Activated CD8-positive, alpha-beta memory T cell treated with anti-CD3 and anti-CD28 coated beads, Interleukin-2, amount 50 U/mL, for 1 hour (primary cell): ENCODE measurements around the gene POC1B.

ENCODE experiments used
- DNase-seq: peaks from one replicate; pipeline ENCODE4 v3.0.0-alpha.2; 2020; ENCODE audit errors: extremely low read depth

Gene POC1B

GRCh38 chr12:89497005-89497404 lies 28.8 kb downstream of the POC1B start:
- no peak for DNase-seq

GRCh38 chr12:89494411-89495231 lies 31.2 kb downstream of the POC1B start:
- DNase-seq = no peak

DNA sequence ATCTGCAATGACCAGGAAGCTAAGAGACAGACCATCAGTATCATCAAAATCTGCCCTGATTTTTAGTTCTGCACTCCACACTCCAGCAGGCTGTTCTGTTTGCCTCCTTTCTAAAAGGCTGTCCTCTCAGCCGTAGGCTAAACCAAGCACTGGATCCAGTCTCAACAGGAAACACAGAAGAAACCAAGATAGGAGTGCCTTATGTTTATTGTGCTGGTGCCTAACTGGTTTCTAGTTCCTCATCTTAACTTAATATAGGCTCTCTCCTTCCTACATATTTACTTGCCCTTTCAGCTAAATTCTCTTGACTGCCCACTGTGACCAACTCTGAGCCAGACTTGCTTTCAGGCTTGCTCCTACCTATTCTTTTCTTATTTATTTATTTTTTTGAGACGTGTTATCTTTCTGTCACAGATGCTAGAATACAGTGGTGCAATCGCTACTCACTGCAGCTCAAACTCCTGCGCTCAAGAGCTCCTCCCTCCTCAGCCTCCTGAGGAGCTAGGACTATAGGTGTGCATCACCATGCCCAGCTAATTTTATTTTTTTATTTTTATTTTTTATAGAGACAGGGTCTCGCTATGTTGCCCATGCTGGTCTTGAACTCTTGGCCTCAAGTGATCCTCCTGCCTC lies 32.1 kb downstream of the POC1B start:
- DNase-seq = no peak

- no peak for DNase-seq
Measured at GRCh38 chr12:89492883-89493282, 33.0 kb downstream of the POC1B start.

DNA sequence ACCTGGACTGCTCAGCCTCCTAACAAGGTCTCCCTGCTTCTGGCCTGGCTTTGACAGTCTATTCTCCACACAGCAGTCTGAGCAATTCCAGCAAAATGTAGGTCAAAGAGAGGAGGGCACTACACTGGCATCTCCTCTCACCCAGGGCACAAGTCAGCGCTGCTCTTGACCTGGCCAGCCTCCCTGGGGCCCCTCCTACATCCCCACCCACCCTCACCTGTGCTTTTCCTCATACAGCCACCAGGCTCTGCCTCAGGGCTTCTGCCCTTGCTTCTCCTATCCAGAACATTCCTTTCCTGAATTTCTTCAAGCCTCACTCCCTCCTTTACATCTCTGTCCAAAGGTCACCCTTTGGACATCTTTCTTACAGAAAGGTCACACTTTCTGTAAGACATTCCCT lies 34.9 kb downstream of the POC1B start:
- no peak for DNase-seq

GRCh38 chr12:89486264-89486663 lies 39.6 kb downstream of the POC1B start:
- no peak for DNase-seq

GRCh38 chr12:89484470-89484869 lies 41.4 kb downstream of the POC1B start:
- DNase-seq = no peak

- no peak for DNase-seq
Measured at GRCh38 chr12:89481213-89481914, 44.5 kb downstream of the POC1B start.

- no peak for DNase-seq
Measured at GRCh38 chr12:89479982-89480381, 45.9 kb downstream of the POC1B start.

DNA sequence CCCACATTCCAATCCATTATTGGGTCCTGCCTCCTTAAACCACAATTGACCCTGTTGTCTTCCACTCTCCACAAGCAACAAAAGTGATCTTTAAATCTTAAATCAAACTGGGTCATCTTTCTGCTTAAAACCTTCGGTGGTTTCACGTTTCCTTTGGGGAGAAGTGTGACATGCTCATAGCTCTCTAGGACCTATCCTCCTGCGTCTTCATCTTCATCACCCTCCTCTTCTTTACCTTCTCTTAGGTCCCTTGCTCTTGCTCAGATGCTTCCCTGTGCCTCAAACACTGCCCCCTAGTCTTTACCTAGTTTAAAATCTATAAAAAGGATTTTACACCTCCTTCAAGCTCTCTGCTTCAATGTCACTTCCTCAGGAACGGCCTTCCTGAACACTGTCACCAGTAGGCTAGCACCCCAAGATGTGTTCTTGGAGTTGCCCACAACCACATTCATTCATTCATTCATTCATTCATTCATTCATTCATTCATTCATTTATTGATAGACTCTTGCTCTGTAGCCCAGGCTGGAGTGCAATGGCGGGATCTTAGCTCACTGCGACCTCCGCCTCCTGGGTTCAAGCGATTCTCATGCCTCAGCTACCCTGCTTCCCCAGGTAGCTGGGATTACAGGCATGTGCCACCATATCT lies 48.1 kb downstream of the POC1B start:
- DNase-seq = no peak

GRCh38 chr12:89476904-89477595 lies 48.8 kb downstream of the POC1B start:
- no peak for DNase-seq

- DNase-seq = no peak
Measured at GRCh38 chr12:89476232-89476631, 49.6 kb downstream of the POC1B start.

GRCh38 chr12:89475203-89475990 lies 50.5 kb downstream of the POC1B start:
- no peak for DNase-seq

DNA sequence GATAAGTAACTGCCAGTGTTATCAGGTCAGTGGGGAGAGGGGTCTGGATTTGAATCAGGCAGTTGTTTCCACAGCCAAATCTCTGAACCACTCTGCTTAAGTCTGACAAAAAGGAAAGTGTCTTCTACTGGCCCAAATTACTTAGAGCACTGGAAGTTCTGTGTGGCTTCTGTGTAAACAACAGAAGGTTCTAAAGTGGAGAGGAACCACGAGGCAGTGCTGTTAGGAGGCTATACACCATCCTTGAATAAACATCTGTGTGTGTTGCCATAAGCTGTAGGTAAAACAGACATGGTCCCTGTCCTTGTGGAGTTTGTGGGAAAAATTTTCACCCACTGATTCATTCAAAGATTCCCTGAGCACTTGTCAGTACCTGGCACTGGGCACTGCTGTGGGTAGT lies 51.2 kb downstream of the POC1B start:
- no peak for DNase-seq

GRCh38 chr12:89472508-89472907 lies 53.3 kb downstream of the POC1B start:
- DNase-seq = no peak

DNA sequence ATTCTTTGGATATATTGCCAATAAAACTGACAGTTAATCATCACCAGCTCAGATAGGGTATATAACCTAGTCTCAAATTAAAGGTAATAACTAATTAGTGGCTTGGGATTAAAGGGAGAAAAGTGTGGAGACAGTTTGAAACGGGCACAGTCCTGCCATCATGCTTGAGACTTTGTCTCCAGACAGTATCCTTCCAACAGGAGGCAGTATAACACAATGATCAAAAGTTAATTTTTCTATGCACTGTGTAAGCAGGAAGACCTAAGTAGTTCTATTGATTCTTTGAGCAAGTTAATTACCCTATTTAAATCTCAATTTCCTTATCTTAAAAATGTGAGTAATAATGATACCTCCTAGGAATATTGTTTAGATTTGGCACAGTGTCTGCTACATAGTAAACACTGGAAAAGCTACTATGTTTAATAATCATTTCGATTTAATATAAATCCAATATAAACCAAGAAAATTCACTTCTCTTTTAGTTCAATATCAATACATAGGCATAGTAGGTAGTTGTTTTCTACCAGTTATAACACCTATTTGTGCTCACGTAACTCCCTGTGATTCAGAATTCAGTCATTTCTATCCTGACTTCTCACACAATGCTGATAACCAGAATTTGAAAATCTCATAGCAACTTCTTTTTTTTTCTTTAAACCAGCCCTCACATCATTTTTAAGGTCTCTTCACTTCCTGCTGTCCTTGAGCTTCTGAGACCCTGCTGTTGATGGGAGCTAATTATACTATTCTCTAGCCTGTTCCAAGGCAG lies 54.9 kb downstream of the POC1B start:
- DNase-seq = no peak

DNA sequence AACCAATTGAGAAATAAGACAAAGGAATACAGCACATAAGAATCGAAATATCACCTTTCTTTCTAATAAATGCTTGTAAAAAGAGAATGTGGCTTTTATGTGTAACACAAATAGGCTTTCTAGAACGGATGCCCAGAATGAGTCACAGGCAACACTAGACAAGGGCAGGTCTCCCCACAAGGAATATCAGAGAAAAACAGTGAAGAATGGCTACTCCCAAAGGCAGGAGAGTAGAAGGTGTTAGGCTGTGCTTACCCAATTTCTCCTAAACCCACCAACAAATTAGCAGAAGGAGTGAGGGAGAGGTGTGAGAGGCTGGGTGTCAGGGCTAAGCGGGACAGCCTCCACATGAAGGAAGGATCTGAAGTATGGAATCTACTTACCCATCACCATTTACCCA lies 56.5 kb downstream of the POC1B start:
- peak; percentile 2 for DNase-seq

- DNase-seq = no peak
Measured at GRCh38 chr12:89468648-89469326, 57.1 kb downstream of the POC1B start.

- no peak for DNase-seq
Measured at GRCh38 chr12:89468017-89468416, 57.8 kb downstream of the POC1B start.
